ENCODE results near the gene CCT8. TPM values are rescaled to one million over a fixed set of nuclear protein-coding genes. Genes with fewer than 3 reads are reported as not detected.
"Not testable (repeated sequence)": the region's sequence is repeated elsewhere in the genome, so short reads cannot be mapped to it uniquely, and the experiment has no call there.

Gene CCT8
- total RNA-seq, 2 experiments from 2014 or later, result 465 to 572 TPM

DNA sequence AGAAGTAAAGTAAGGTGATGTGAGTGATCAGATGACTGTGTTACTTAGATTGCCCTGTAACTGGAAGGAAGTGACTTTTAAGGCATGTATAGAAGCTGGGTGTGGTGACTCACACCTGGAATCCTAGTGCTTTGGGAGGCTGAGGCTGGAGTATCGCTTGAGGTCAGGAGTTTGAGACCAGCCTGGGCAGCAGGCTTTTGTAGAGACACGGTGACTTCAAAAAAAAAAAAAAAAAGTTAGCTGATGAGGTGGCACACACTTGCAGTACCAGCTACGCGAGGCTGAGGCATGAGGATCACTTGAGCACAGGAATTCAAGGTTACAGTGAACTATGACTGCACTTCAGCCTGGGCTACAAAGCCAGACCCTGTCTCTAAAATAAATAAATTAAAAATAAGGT is 51.3 kb downstream of the CCT8 start:
- peaks cover 12% of the 10 kb centered on the region for H3K36me3 Mint-ChIP-seq (ENCODE audit: low read depth)
- ChIA-PET POLR2A (interaction anchor here (0.5 to 1.9 kb wide), 4 partner anchors 19 to 30 kb away, joined by 3 to 9 read pairs (median 5); partner anchors contain the start of gene LTN1), CTCF (interaction anchor here (0.9 to 3.0 kb wide), 5 partner anchors 14 to 52 kb away, joined by 3 to 13 read pairs (median 4); partner anchors contain the start of gene LTN1)
- peak overlapping the region; percentile 58 for H3K27ac Mint-ChIP-seq
- H3K9me3 Mint-ChIP-seq (ENCODE audit: low read depth), result no peaks in the 10 kb centered on the region
- intact Hi-C loops (cut with DNase I, micrococcal nuclease), result loop anchor here (5.0 to 10.0 kb wide), 2 partner anchors 137 to 185 kb away; a partner anchor contains a TSS
- ATAC-seq (no peak), DNase-seq (peak; percentile 38)
- peaks cover 50% of the 10 kb centered on the region for H3K4me1 Mint-ChIP-seq
- no peak overlapping the region for H3K4me3 Mint-ChIP-seq
- no peaks in the 10 kb centered on the region for H3K27me3 Mint-ChIP-seq

DNA sequence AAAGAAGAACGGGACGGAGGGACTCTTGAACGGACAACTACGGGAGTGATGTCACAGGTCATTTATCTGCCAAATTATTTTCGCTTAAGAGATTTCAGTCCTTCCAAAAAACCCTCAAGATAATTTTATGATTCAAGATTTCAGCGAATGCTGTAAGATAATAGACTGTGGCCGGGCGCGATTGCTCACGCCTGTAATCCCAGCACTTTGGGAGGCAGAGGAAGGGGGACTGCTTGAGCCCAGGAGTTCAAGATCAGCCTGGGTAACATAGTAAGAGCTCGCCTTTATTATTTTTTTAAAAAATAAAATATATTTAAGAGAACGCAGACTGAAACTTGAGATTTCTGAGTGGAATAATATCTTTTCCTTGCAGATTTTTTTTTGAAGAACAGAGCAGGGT is 54.9 kb downstream of the CCT8 start:
- H3K27me3 Mint-ChIP-seq, result no peaks in the 10 kb centered on the region
- peak overlapping the region; percentile 93 for H3K27ac Mint-ChIP-seq
- H3K4me3 Mint-ChIP-seq, result peak overlapping the region; percentile 80
- peaks cover 7% of the 10 kb centered on the region for H3K36me3 Mint-ChIP-seq (ENCODE audit: low read depth)
- intact Hi-C loops (cut with DNase I, micrococcal nuclease), result loop anchor here in 1 of 2 experiments (5.0 kb wide), 1 partner anchor 214 kb away; no protein-coding TSS in a partner anchor
- peak; percentile 19 for DNase-seq
- POLR2A ChIA-PET, result interaction anchor here (0.6 to 1.1 kb wide), 4 partner anchors 13 to 135 kb away, joined by 3 to 5 read pairs (median 4); partner anchors contain the start of gene LTN1
- peaks cover 34% of the 10 kb centered on the region for H3K4me1 Mint-ChIP-seq
- no peak for ATAC-seq
- CTCF ChIA-PET, result interaction anchor here (0.6 to 1.1 kb wide), 5 partner anchors 16 to 1215 kb away, joined by 3 to 5 read pairs (median 3); no protein-coding TSS in a partner anchor
- H3K9me3 Mint-ChIP-seq (ENCODE audit: low read depth), result no peaks in the 10 kb centered on the region

DNA sequence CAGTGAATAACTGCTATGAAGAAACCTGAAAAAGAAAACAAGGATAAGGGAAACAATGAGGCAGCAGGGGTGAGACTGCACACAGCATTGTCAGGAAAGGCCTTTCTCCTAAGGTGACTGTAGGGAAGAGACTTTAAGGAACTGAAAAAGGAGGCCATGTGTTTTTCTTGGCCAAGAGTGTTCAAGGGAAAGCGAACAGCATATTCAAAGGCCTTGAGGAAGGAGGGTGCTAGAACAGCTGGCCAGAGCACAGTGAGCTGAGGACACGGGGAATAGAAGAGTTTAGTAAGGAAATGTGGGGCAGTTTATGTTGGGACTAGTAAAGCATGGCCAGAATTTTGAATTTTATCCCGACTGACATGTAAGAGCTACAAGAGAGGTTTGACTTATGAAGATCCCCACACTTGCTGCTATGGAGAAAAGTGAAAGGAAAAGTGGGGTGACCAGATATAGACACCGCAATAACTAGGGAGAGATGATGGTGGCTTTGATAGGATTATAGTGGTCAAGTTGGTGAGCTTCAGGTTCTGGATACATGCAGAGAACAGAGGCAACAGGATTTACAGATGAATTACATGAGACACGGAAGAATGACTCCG is 55.7 kb downstream of the CCT8 start:
- DNase-seq (no peak), ATAC-seq (no peak)
- H3K27me3 Mint-ChIP-seq, result no peaks in the 10 kb centered on the region
- no peaks in the 10 kb centered on the region for H3K9me3 Mint-ChIP-seq (ENCODE audit: low read depth)
- peak overlapping the region; percentile 80 for H3K4me3 Mint-ChIP-seq
- peaks cover 7% of the 10 kb centered on the region for H3K36me3 Mint-ChIP-seq (ENCODE audit: low read depth)
- H3K4me1 Mint-ChIP-seq, result peaks cover 30% of the 10 kb centered on the region
- intact Hi-C loops (cut with DNase I, micrococcal nuclease), result loop anchor here in 1 of 2 experiments (5.0 kb wide), 1 partner anchor 215 kb away; no protein-coding TSS in a partner anchor
- ChIA-PET CTCF (interaction anchor here (0.6 to 1.1 kb wide), 3 partner anchors 15 to 45 kb away, joined by 3 to 5 read pairs (median 3); no protein-coding TSS in a partner anchor), POLR2A (interaction anchor here (0.5 kb wide), 1 partner anchor 10 kb away, joined by 3 read pairs; no protein-coding TSS in a partner anchor)
- H3K27ac Mint-ChIP-seq, result peak overlapping the region; percentile 52

DNA sequence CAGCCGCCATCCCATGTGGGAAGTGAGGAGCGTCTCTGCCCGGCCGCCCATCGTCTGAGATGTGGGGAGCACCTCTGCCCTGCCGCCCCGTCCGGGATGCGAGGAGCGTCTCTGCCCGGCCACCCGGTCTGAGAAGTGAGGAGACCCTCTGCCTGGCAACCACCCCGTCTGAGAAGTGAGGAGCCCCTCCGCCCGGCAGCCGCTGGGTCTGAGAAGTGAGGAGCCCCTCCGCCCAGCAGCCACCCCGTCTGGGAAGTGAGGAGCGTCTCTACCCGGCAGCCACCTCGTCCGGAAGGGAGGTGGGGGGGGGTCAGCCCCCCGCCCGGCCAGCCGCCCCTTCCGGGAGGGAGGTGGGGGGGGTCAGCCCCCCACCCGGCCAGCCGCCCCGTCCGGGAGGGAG is 62.2 kb downstream of the CCT8 start:
- H3K36me3 Mint-ChIP-seq (ENCODE audit: low read depth); H3K9me3 Mint-ChIP-seq (ENCODE audit: low read depth); H3K27ac Mint-ChIP-seq; H3K4me1 Mint-ChIP-seq; H3K4me3 Mint-ChIP-seq; ATAC-seq; intact Hi-C loops (cut with DNase I, micrococcal nuclease); CTCF ChIA-PET; DNase-seq; H3K27me3 Mint-ChIP-seq; POLR2A ChIA-PET: not testable (repeated sequence)

DNA sequence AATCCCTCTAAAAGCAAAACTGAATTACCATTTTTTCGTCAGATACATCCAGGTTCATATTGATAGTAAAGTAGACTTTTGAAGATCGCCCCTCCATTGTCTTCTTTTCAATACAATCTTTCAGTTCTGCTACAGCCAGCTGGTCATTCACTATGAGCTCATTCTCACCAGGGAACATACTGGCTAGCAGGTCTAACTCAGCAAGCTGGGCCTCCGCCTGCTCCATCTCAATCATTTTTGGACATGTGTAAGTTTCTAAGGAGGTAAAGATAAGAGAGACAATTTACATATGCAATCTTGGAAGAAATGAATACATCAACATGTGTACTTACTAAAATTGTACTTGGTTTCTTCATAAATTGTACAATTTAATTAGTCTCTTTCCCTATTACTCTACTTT is 65.1 kb downstream of the CCT8 start:
- peaks cover 11% of the 10 kb centered on the region for H3K36me3 Mint-ChIP-seq (ENCODE audit: low read depth)
- no peak overlapping the region for H3K4me3 Mint-ChIP-seq
- H3K4me1 Mint-ChIP-seq, result no peaks in the 10 kb centered on the region
- ChIA-PET CTCF (interaction anchor here (0.8 to 1.0 kb wide), 2 partner anchors 13 to 58 kb away, joined by 3 read pairs; no protein-coding TSS in a partner anchor), POLR2A (no interaction called here)
- ATAC-seq, result no peak
- no peak for DNase-seq
- intact Hi-C loops (cut with DNase I, micrococcal nuclease), result no loop called here
- no peaks in the 10 kb centered on the region for H3K9me3 Mint-ChIP-seq (ENCODE audit: low read depth)
- no peak overlapping the region for H3K27ac Mint-ChIP-seq
- H3K27me3 Mint-ChIP-seq, result no peaks in the 10 kb centered on the region

DNA sequence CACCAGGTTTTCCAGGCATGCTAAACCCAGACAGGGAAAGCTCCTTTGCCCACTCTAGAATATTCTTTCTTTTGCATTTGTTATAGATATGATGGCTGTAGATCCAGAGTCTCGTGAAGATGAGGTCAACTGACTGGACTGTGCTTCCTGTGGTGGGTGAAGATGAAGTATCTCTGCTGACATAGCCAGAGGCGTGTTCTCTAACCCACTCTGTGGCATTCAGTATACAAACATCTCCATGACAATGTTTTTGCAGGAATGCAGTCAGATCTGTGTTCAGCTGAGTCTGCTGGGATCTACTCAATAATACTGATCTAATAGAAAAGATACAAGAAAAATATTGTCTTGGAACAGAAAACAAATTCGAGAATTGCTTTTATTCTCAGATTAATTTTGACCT is 65.6 kb downstream of the CCT8 start:
- ChIA-PET POLR2A (no interaction called here), CTCF (interaction anchor here (0.8 kb wide), 1 partner anchor 14 kb away, joined by 3 read pairs; no protein-coding TSS in a partner anchor)
- no peak overlapping the region for H3K27ac Mint-ChIP-seq
- peaks cover 11% of the 10 kb centered on the region for H3K36me3 Mint-ChIP-seq (ENCODE audit: low read depth)
- ATAC-seq (no peak), DNase-seq (no peak)
- H3K9me3 Mint-ChIP-seq (ENCODE audit: low read depth), result no peaks in the 10 kb centered on the region
- intact Hi-C loops (cut with DNase I, micrococcal nuclease), result no loop called here
- H3K27me3 Mint-ChIP-seq, result no peaks in the 10 kb centered on the region
- H3K4me1 Mint-ChIP-seq, result no peaks in the 10 kb centered on the region
- no peak overlapping the region for H3K4me3 Mint-ChIP-seq

DNA sequence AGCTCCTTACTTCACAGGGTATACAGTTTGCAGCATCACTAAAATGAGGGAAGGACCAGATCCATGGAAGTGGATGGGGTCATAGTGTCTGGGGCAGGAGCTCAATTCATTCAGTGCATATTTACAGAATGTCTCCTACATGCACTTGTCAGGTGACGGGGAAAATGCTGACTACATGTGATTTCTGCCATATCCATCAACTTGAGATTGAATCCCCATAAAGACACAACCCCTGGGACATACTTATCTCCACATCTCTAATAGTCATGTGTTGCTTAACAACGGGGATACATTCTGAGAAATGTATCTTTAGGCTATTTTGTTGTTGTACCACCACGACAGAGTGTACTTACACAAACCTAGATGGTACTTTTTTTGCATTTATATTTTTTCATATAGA is 66.3 kb downstream of the CCT8 start:
- no peaks in the 10 kb centered on the region for H3K9me3 Mint-ChIP-seq (ENCODE audit: low read depth)
- ATAC-seq, result no peak
- H3K36me3 Mint-ChIP-seq (ENCODE audit: low read depth), result peaks cover 11% of the 10 kb centered on the region
- intact Hi-C loops (cut with DNase I, micrococcal nuclease), result no loop called here
- peak overlapping the region; percentile 42 for H3K27ac Mint-ChIP-seq
- CTCF ChIA-PET, result no interaction called here
- no peak for DNase-seq
- H3K4me3 Mint-ChIP-seq, result no peak overlapping the region
- POLR2A ChIA-PET, result no interaction called here
- no peaks in the 10 kb centered on the region for H3K27me3 Mint-ChIP-seq
- H3K4me1 Mint-ChIP-seq, result peaks cover 1% of the 10 kb centered on the region

Other genes with a start within 250 kb of the CCT8 start
- gene LTN1, start 80.8 kb downstream of the CCT8 start, total RNA-seq, result 10 to 100 TPM; 26.6 to 29.4 TPM
- 10 to 100 TPM; 17.8 to 18.3 TPM for gene RWDD2B, start 54.3 kb downstream of the CCT8 start, total RNA-seq
- 10 to 100 TPM; 41.1 to 41.7 TPM for gene USP16, start 49.0 kb downstream of the CCT8 start, total RNA-seq
- 1 to 10 TPM; 4.9 to 5.6 TPM for gene MAP3K7CL, start 57.0 kb upstream of the CCT8 start, total RNA-seq
- gene BACH1, start 225.3 kb upstream of the CCT8 start, total RNA-seq, result 10 to 100 TPM; 24.1 to 27.0 TPM

Measured in activated CD4-positive, alpha-beta T cell treated with anti-CD3 and anti-CD28 coated beads for 36 hours (primary cell).